GM12801 (cell line): ENCODE measurements around the gene DYRK2.

Experiments
- CTCF ChIP-seq: IDR thresholded peaks from one replicate; pipeline ENCODE4 v1.5.1; 2011; ENCODE audit warnings: control low read depth; ENCODE audit not compliant: insufficient read length; ENCODE audit errors: extremely low read depth

DYRK2 gene

GRCh38 chr12:67651132-67651695 is 2.7 kb downstream of the DYRK2 start:
- TF ChIP-seq CTCF: no peak

GRCh38 chr12:67655829-67656228 is 7.3 kb downstream of the DYRK2 start:
- TF ChIP-seq CTCF: no peak

- no peak for TF ChIP-seq CTCF
Measured at GRCh38 chr12:67656251-67656650, 7.7 kb downstream of the DYRK2 start.

- no peak for TF ChIP-seq CTCF
Measured at GRCh38 chr12:67658486-67658885, 9.9 kb downstream of the DYRK2 start.

GRCh38 chr12:67659292-67659691 is 10.7 kb downstream of the DYRK2 start:
- TF ChIP-seq CTCF: no peak

- no peak for TF ChIP-seq CTCF
Measured at GRCh38 chr12:67661311-67662021, 12.9 kb downstream of the DYRK2 start.

GRCh38 chr12:67662910-67663538 is 14.5 kb downstream of the DYRK2 start:
- TF ChIP-seq CTCF: no peak
